CD14-positive monocyte (primary cell): ENCODE measurements around the gene DMBX1. TPM values are rescaled to one million over a fixed set of nuclear protein-coding genes. Genes with fewer than 3 reads are reported as not detected.
A peak's percentile ranks its signal among the peaks of the same experiment; 100 is the strongest.

ENCODE experiments used
- DNase-seq, 3 donors: peaks; one replicate each; pipeline ENCODE4 v3.0.0-alpha.2; 2011 to 2022
- H2AFZ ChIP-seq: 2 replicates; pipeline ENCODE4 v1.6.0; 2012; ENCODE audit warnings: mild to moderate bottlenecking, low read depth, low read length, inconsistent platforms; ENCODE audit not compliant: insufficient read depth, poor library complexity, severe bottlenecking
- H3K27ac ChIP-seq, 2 donors: 1 replicate in 1 of 2; 2 replicates in 1 of 2; pipeline ENCODE4 v1.5.1; 2012 to 2013; ENCODE audit warnings: low read length in 2 of 2, control low read depth in 1 of 2, inconsistent platforms in 1 of 2, low read depth in 1 of 2, mild to moderate bottlenecking in 1 of 2
- H3K27me3 ChIP-seq, 2 donors: one replicate each; pipeline versions ENCODE4 v1.6.0 to v1.6.1; 2011 to 2013; ENCODE audit warnings: low read length in 2 of 2; ENCODE audit not compliant: control insufficient read depth in 2 of 2, insufficient read depth in 2 of 2
- H3K36me3 ChIP-seq, 2 donors: replicated peaks in 1 of 2; 1 replicate in 1 of 2; 2 replicates in 1 of 2; pipeline versions ENCODE4 v1.5.1 to v1.6.1; 2012 to 2013; ENCODE audit warnings: low read length in 2 of 2, control low read depth in 1 of 2, inconsistent platforms in 1 of 2, mild to moderate bottlenecking in 1 of 2; ENCODE audit not compliant: insufficient read depth in 2 of 2, control insufficient read depth in 1 of 2
- H3K4me1 ChIP-seq, 2 donors: 1 replicate in 1 of 2; 2 replicates in 1 of 2; pipeline versions ENCODE4 v1.5.1 to v1.6.1; 2012 to 2013; ENCODE audit warnings: low read length in 2 of 2, control low read depth in 1 of 2, inconsistent platforms in 1 of 2, mild to moderate bottlenecking in 1 of 2, moderate library complexity in 1 of 2; ENCODE audit not compliant: insufficient read depth in 2 of 2, control insufficient read depth in 1 of 2
- H3K4me2 ChIP-seq: replicated peaks from 2 replicates; pipeline ENCODE3; 2012; ENCODE audit warnings: low read length, moderate library complexity, mild to moderate bottlenecking; ENCODE audit not compliant: poor library complexity, severe bottlenecking; ENCODE audit errors: extremely low read depth
- H3K4me3 ChIP-seq, 3 experiments: fragments of 200-600 bp in 1 of 3; sonication (generic) in 1 of 3; replicated peaks in 1 of 3; 1 replicate in 2 of 3; 2 replicates in 1 of 3; pipeline ENCODE4 v1.5.1; 2011 to 2013; ENCODE audit warnings: low read length in 3 of 3, mild to moderate bottlenecking in 3 of 3, control low read depth in 2 of 3, low read depth in 2 of 3, inconsistent platforms in 1 of 3, moderate library complexity in 1 of 3
- H3K79me2 ChIP-seq: 2 replicates; pipeline ENCODE4 v1.6.0; 2012; ENCODE audit warnings: mild to moderate bottlenecking, control low read depth, inconsistent platforms, low read length, moderate library complexity; ENCODE audit not compliant: insufficient read depth
- H3K9ac ChIP-seq: 2 replicates; pipeline ENCODE4 v1.6.0; 2017; ENCODE audit warnings: low read length, mild to moderate bottlenecking; ENCODE audit not compliant: insufficient read depth, poor library complexity, severe bottlenecking
- H3K9me3 ChIP-seq, 2 donors: replicated peaks in 1 of 2; 1 replicate in 1 of 2; 2 replicates in 1 of 2; pipeline versions ENCODE4 v1.5.1 to v1.6.1; 2012 to 2013; ENCODE audit warnings: low read length in 2 of 2, control low read depth in 1 of 2; ENCODE audit not compliant: control insufficient read depth in 1 of 2, insufficient read depth in 1 of 2
- H4K20me1 ChIP-seq: 2 replicates; pipeline ENCODE4 v1.6.0; 2012; ENCODE audit warnings: mild to moderate bottlenecking, low read length, control low read depth, moderate library complexity; ENCODE audit not compliant: insufficient read depth
- H3K27ac Mint-ChIP-seq, 7 donors: one replicate each; pipeline ENCODE4 v1.8.0; 2020; ENCODE audit warnings: mild to moderate bottlenecking in 7 of 7, mixed read lengths in 7 of 7, moderate library complexity in 6 of 7, inconsistent platforms in 2 of 7
- H3K27me3 Mint-ChIP-seq, 3 donors: one replicate each; pipeline ENCODE4 v1.8.0; 2021 to 2022; ENCODE audit warnings: low read depth in 3 of 3, mild to moderate bottlenecking in 3 of 3, mixed read lengths in 3 of 3, moderate library complexity in 3 of 3, inconsistent platforms in 1 of 3
- H3K36me3 Mint-ChIP-seq, 2 donors: one replicate each; pipeline ENCODE4 v1.8.0; 2020; ENCODE audit warnings: mixed read lengths in 2 of 2, inconsistent platforms in 1 of 2, mild to moderate bottlenecking in 1 of 2
- H3K4me1 Mint-ChIP-seq: one replicate; pipeline ENCODE4 v1.8.0; 2020; ENCODE audit warnings: mild to moderate bottlenecking, mixed read lengths
- H3K4me3 Mint-ChIP-seq, 2 donors: one replicate each; pipeline ENCODE4 v1.8.0; 2020; ENCODE audit warnings: mild to moderate bottlenecking in 2 of 2, mixed read lengths in 2 of 2, moderate library complexity in 1 of 2
- H3K9me3 Mint-ChIP-seq, 7 donors: one replicate each; pipeline ENCODE4 v1.8.0; 2020 to 2022; ENCODE audit warnings: mixed read lengths in 7 of 7, mild to moderate bottlenecking in 6 of 7, moderate library complexity in 6 of 7, inconsistent platforms in 2 of 7
- WGBS: methylation state at CpG from one replicate; pipeline ENCODE4 v1.1.5; 2013; ENCODE audit warnings: missing lambda C conversion rate; ENCODE audit not compliant: insufficient coverage; 5-methylcytosine and 5-hydroxymethylcytosine counted together
- intact Hi-C, 2 donors: fragments of 100-400 bp; cut with micrococcal nuclease; formaldehyde crosslinking; loops; one replicate each; pipeline versions ENCODE4 v1.15.0 to v1.15.1; 2023
- polyA plus RNA-seq, 3 donors: library from polyadenylated mRNA; depleted of rRNA in 1 of 3; unstranded in 2 of 3; stranded (reverse) in 1 of 3; fragments of 300-500 nt in 2 of 3; fragments of >200 nt in 1 of 3; fragmentation: Illumina TruSeq in 2 of 3; gene quantifications; 1 replicate in 2 of 3; 2 replicates in 1 of 3; pipeline ENCODE4 v1.2.3, GENCODE V29; 2012 to 2021
- TF ChIP-seq, protein P1 (sequence below): fragments of 200-600 bp; IDR thresholded peaks from one replicate; pipeline ENCODE4 v1.8.0; 2022; ENCODE audit warnings: antibody characterized with exemption, mild to moderate bottlenecking

DMBX1 gene
- polyA plus RNA-seq, 3 donors = not detected

DNA sequence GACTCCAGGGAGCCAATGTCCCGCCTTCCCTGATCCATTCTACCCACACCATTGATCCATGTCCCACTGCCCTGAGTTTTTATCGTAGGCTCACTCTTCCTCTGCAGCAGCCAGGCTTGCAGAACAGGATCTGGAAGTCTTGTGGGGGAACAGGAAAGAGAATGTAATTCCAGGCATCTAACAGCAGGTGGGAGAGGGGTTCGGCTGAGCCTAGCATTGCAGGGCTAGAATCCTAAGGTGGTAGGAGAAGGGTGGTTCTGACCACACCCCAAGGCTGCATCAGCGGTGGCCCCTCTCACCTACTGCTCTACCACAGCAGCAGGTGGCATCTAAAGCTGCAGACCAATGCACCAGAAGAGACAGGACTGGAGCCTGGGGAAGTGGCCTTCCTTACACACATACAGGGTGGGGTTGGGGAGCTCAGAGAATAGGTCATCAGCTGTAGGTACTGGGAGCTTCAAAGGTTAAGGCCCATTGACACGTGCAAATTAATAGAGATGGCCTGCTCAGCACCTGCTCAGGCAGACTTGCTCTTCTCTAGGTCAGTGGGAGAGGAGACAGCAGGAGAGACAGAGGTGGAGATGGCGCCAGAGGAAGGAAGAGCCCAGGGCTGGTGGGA, 41.3 kb downstream of the DMBX1 start:
- no peak overlapping the region for H3K9ac ChIP-seq
- H3K9me3 ChIP-seq = no peaks in the 10 kb centered on the region
- intact Hi-C loops = loop anchor here in 1 of 2 donors (10.0 kb wide), 1 partner anchor 194 kb away; no protein-coding TSS in a partner anchor
- Mint-ChIP-seq H3K36me3 (peaks cover 0 to 4% of the 10 kb centered on the region in 2 donors), H3K27me3 (peaks cover 45 to 77% (median 52%) of the 10 kb centered on the region in 3 donors), H3K9me3 (peaks cover 0 to 6% (median 1%) of the 10 kb centered on the region in 7 donors), H3K27ac (no peak overlapping the region), H3K4me3 (peak overlapping the region in 1 of 2 donors; percentile 19), H3K4me1 (peaks cover 5% of the 10 kb centered on the region)
- H3K4me1 ChIP-seq = peaks cover 3 to 6% of the 10 kb centered on the region in 2 donors
- no peaks in the 10 kb centered on the region for H3K79me2 ChIP-seq
- H3K27me3 ChIP-seq = peaks cover 15 to 58% of the 10 kb centered on the region in 2 donors
- H3K27ac ChIP-seq = no peak overlapping the region
- H3K36me3 ChIP-seq = no peaks in the 10 kb centered on the region
- H2AFZ ChIP-seq = no peak overlapping the region
- WGBS = 75% methylated on average over 2 of the region's 6 CpGs
- H3K4me3 ChIP-seq = no peak overlapping the region
- DNase-seq = no peak
- H4K20me1 ChIP-seq = no peaks in the 10 kb centered on the region
- no peak overlapping the region for H3K4me2 ChIP-seq
- TF ChIP-seq, protein P1, sequence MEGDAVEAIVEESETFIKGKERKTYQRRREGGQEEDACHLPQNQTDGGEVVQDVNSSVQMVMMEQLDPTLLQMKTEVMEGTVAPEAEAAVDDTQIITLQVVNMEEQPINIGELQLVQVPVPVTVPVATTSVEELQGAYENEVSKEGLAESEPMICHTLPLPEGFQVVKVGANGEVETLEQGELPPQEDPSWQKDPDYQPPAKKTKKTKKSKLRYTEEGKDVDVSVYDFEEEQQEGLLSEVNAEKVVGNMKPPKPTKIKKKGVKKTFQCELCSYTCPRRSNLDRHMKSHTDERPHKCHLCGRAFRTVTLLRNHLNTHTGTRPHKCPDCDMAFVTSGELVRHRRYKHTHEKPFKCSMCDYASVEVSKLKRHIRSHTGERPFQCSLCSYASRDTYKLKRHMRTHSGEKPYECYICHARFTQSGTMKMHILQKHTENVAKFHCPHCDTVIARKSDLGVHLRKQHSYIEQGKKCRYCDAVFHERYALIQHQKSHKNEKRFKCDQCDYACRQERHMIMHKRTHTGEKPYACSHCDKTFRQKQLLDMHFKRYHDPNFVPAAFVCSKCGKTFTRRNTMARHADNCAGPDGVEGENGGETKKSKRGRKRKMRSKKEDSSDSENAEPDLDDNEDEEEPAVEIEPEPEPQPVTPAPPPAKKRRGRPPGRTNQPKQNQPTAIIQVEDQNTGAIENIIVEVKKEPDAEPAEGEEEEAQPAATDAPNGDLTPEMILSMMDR = no peak

DNA sequence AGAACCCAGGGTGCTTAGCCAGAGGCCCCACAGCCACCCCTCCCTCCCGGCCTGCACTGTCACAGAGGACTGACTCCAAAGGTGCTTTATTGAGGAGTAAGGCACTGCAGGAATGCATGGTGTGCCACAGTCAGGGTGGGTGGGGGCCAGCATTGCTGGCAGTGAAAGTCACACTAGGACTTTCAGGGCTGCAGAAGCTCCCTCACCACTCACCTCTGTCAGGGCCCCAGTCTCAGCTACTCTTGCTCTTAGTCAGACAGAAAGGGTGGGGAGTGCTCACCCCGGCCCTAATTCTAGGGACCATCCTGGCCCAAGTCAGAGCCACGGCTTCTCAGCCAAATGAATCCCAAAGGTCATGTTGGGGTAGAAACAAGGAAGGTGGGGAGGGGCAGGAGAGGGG, 42.5 kb downstream of the DMBX1 start:
- H3K36me3 ChIP-seq = no peaks in the 10 kb centered on the region
- no peaks in the 10 kb centered on the region for H3K9me3 ChIP-seq
- no peak overlapping the region for H3K4me3 Mint-ChIP-seq
- H2AFZ ChIP-seq = no peak overlapping the region
- peaks cover 0 to 4% of the 10 kb centered on the region in 2 donors for H3K36me3 Mint-ChIP-seq
- peaks cover 5% of the 10 kb centered on the region for H3K4me1 Mint-ChIP-seq
- no peak overlapping the region for H3K9ac ChIP-seq
- H3K4me2 ChIP-seq = no peak overlapping the region
- intact Hi-C loops = loop anchor here (2.0 to 10.0 kb wide), 3 partner anchors 55 to 193 kb away; no protein-coding TSS in a partner anchor
- DNase-seq = no peak
- H3K27ac Mint-ChIP-seq = no peak overlapping the region
- H3K27ac ChIP-seq = no peak overlapping the region
- no peaks in the 10 kb centered on the region for H3K79me2 ChIP-seq
- TF ChIP-seq, protein P1 = no peak
- H3K4me1 ChIP-seq = peaks cover 3 to 6% of the 10 kb centered on the region in 2 donors
- peaks cover 43 to 76% (median 59%) of the 10 kb centered on the region in 3 donors for H3K27me3 Mint-ChIP-seq
- H3K4me3 ChIP-seq = no peak overlapping the region
- H3K9me3 Mint-ChIP-seq = peaks cover 0 to 7% (median 2%) of the 10 kb centered on the region in 7 donors
- 67% methylated on average over 1 of the region's 3 CpGs for WGBS
- H3K27me3 ChIP-seq = peaks cover 15 to 62% of the 10 kb centered on the region in 2 donors
- H4K20me1 ChIP-seq = no peaks in the 10 kb centered on the region
